ENCODE measurements around the gene PICK1.

PICK1 gene

GRCh38 chr22:38056969-38057891 is at the start of gene PICK1:
PICK1 (plus strand) TSS chr22:38057404; CDS start chr22:38057810, 406 bp downstream.
- Histone ChIP-seq H3K36me3 (ENCODE audit: control insufficient read depth, insufficient read depth, low read length) (peaks cover 18% of the 10 kb centered on the region), H3K9ac (ENCODE audit: low read depth, low read length) (peak within 1 kb of the TSS; percentile 94), H3K9me3 (ENCODE audit: control insufficient read depth, insufficient read depth, low read length) (no peaks in the 10 kb centered on the region), H3K4me3 (ENCODE audit: low read depth, low read length) (peak within 1 kb of the TSS; percentile 86), H3K4me1 (ENCODE audit: control insufficient read depth, insufficient read depth, low read length) (no peaks in the 10 kb centered on the region), H3K27me3 (ENCODE audit: control insufficient read depth, insufficient read depth, low read length) (no peaks in the 10 kb centered on the region)

DNA sequence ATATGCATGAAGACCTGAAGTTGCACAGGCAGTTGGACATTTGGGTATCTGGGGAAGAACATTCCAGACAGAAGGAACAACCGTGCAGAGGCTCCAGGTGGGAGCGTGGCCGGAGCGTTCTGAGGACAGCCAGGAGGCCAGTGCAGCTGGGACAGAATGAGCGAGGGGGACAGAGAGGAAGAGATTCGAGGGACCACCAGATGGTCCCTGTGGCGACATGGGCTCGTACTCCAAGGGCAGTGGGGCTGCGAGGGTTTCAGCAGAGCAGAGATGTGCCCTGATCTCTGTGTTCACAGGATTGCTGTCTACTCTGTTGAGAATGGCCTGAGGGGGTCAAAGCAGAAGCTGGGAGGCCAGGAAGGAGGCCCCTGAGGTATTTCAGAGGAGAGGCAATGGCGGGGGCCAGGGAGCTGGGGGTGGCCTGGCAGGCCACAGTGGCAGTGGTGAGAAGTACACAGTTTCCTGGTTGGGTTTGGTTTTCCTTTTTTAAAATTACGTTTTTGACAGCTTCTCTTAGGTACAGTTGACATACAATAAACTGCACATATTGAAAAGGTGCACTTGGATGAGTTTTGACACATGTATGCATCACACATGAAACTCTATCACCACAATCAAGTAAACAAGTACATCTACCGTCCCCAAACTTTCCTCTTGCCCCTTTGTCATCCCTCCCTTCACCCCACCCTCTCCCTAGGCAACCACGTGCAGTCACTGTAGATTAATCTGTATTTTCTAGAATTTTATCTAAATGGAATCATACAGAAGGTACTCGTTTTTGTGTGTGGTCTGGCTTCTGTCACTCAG is 48.0 kb upstream of the PICK1 start:
- Histone ChIP-seq H3K36me3 (ENCODE audit: control insufficient read depth, insufficient read depth, low read length) (no peaks in the 10 kb centered on the region), H3K9ac (ENCODE audit: low read depth, low read length) (no peak overlapping the region), H3K4me3 (ENCODE audit: low read depth, low read length) (no peak overlapping the region), H3K27me3 (ENCODE audit: control insufficient read depth, insufficient read depth, low read length) (no peaks in the 10 kb centered on the region), H3K9me3 (ENCODE audit: control insufficient read depth, insufficient read depth, low read length) (no peaks in the 10 kb centered on the region), H3K4me1 (ENCODE audit: control insufficient read depth, insufficient read depth, low read length) (no peaks in the 10 kb centered on the region)

DNA sequence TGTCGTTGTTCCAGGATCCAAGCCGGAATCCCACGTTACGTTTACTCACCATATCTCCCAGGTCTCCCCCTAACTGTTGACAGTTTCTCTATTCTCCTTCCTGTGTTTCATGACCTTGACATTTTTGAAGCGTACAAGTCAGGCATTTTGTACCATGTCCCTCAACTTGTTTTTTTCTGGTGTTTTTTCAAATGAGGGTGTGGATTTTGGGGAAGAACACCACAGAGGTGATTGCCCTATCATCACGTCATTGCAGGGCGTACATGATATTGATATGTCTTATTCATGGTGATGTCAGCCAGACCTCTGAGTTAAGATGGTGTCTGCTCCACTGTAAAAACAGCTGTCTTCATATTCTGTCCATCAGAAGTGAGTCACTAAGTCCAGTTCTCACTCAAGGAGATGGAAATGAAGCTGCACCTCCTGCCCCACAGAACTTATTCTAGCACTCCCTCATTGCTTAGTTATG is 44.6 kb upstream of the PICK1 start:
- Histone ChIP-seq H3K27me3 (ENCODE audit: control insufficient read depth, insufficient read depth, low read length) (no peaks in the 10 kb centered on the region), H3K9ac (ENCODE audit: low read depth, low read length) (no peak overlapping the region), H3K4me3 (ENCODE audit: low read depth, low read length) (no peak overlapping the region), H3K4me1 (ENCODE audit: control insufficient read depth, insufficient read depth, low read length) (peaks cover 3% of the 10 kb centered on the region), H3K9me3 (ENCODE audit: control insufficient read depth, insufficient read depth, low read length) (no peaks in the 10 kb centered on the region), H3K36me3 (ENCODE audit: control insufficient read depth, insufficient read depth, low read length) (no peaks in the 10 kb centered on the region)

- Histone ChIP-seq H3K36me3 (ENCODE audit: control insufficient read depth, insufficient read depth, low read length) (no peaks in the 10 kb centered on the region), H3K9me3 (ENCODE audit: control insufficient read depth, insufficient read depth, low read length) (no peaks in the 10 kb centered on the region), H3K27me3 (ENCODE audit: control insufficient read depth, insufficient read depth, low read length) (no peaks in the 10 kb centered on the region), H3K4me1 (ENCODE audit: control insufficient read depth, insufficient read depth, low read length) (peaks cover 3% of the 10 kb centered on the region), H3K9ac (ENCODE audit: low read depth, low read length) (no peak overlapping the region), H3K4me3 (ENCODE audit: low read depth, low read length) (no peak overlapping the region)
Observed at GRCh38 chr22:38014083-38014482, 43.1 kb upstream of the PICK1 start.

- no peaks in the 10 kb centered on the region for H3K9me3 ChIP-seq (ENCODE audit: control insufficient read depth, insufficient read depth, low read length)
- peaks cover 3% of the 10 kb centered on the region for H3K4me1 ChIP-seq (ENCODE audit: control insufficient read depth, insufficient read depth, low read length)
- no peaks in the 10 kb centered on the region for H3K27me3 ChIP-seq (ENCODE audit: control insufficient read depth, insufficient read depth, low read length)
- no peak overlapping the region for H3K4me3 ChIP-seq (ENCODE audit: low read depth, low read length)
- no peak overlapping the region for H3K9ac ChIP-seq (ENCODE audit: low read depth, low read length)
- H3K36me3 ChIP-seq (ENCODE audit: control insufficient read depth, insufficient read depth, low read length), result no peaks in the 10 kb centered on the region
Observed at GRCh38 chr22:38016182-38017151, 40.7 kb upstream of the PICK1 start.

- no peaks in the 10 kb centered on the region for H3K36me3 ChIP-seq (ENCODE audit: control insufficient read depth, insufficient read depth, low read length)
- H3K9me3 ChIP-seq (ENCODE audit: control insufficient read depth, insufficient read depth, low read length), result no peaks in the 10 kb centered on the region
- peaks cover 3% of the 10 kb centered on the region for H3K4me1 ChIP-seq (ENCODE audit: control insufficient read depth, insufficient read depth, low read length)
- H3K27me3 ChIP-seq (ENCODE audit: control insufficient read depth, insufficient read depth, low read length), result no peaks in the 10 kb centered on the region
- H3K9ac ChIP-seq (ENCODE audit: low read depth, low read length), result peak overlapping the region; percentile 24
- no peak overlapping the region for H3K4me3 ChIP-seq (ENCODE audit: low read depth, low read length)
Observed at GRCh38 chr22:38017272-38017920, 39.8 kb upstream of the PICK1 start.

- H3K9ac ChIP-seq (ENCODE audit: low read depth, low read length), result peak overlapping the region; percentile 24
- peaks cover 3% of the 10 kb centered on the region for H3K4me1 ChIP-seq (ENCODE audit: control insufficient read depth, insufficient read depth, low read length)
- no peaks in the 10 kb centered on the region for H3K27me3 ChIP-seq (ENCODE audit: control insufficient read depth, insufficient read depth, low read length)
- H3K4me3 ChIP-seq (ENCODE audit: low read depth, low read length), result no peak overlapping the region
- H3K9me3 ChIP-seq (ENCODE audit: control insufficient read depth, insufficient read depth, low read length), result no peaks in the 10 kb centered on the region
- no peaks in the 10 kb centered on the region for H3K36me3 ChIP-seq (ENCODE audit: control insufficient read depth, insufficient read depth, low read length)
Observed at GRCh38 chr22:38017939-38018885, 39.0 kb upstream of the PICK1 start.

DNA sequence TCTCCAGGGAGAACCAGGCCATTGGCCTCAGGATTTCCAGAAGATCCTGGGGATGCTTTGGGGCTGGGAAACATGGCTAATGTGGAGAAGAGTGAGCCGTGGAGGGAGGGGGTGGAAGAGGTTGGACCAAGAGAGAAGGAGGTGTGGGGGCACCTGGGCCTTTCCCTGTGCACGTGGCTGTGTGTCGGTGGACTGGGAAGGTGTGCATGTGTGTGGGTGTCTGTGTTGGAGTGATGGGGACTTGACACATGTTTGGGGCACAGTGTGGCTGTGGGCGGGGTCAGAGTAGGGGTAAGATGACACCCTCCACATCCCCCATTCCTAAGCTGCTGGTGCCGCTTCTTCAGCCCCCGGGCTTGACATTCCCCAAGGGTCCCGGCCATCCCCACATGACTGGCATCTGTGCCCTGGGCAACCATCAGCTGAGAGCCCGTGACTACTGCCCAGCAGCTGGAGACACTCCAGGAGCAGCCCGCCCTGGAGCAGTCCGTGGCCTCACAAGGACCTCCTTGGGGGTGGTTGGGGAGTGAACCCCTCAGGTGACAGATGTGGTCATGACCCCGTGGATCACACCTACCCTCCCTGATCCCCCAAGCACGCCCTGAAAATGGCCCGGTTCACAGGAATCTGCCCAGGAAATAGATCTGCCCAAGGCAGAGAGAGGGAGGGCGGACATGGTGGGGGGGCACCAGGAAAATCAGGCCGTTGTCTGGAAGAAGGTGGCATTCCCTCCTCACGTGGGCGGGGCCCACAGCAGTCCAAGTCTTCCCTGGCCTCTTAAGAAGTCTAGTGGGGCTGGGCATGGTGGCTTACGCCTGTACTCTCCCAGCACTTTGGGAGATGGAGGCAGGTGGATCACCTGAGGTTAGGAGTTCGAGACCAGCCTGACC is 38.0 kb upstream of the PICK1 start:
- Histone ChIP-seq H3K4me1 (ENCODE audit: control insufficient read depth, insufficient read depth, low read length) (peaks cover 3% of the 10 kb centered on the region), H3K27me3 (ENCODE audit: control insufficient read depth, insufficient read depth, low read length) (no peaks in the 10 kb centered on the region), H3K36me3 (ENCODE audit: control insufficient read depth, insufficient read depth, low read length) (no peaks in the 10 kb centered on the region), H3K9ac (ENCODE audit: low read depth, low read length) (no peak overlapping the region), H3K4me3 (ENCODE audit: low read depth, low read length) (no peak overlapping the region), H3K9me3 (ENCODE audit: control insufficient read depth, insufficient read depth, low read length) (no peaks in the 10 kb centered on the region)

DNA sequence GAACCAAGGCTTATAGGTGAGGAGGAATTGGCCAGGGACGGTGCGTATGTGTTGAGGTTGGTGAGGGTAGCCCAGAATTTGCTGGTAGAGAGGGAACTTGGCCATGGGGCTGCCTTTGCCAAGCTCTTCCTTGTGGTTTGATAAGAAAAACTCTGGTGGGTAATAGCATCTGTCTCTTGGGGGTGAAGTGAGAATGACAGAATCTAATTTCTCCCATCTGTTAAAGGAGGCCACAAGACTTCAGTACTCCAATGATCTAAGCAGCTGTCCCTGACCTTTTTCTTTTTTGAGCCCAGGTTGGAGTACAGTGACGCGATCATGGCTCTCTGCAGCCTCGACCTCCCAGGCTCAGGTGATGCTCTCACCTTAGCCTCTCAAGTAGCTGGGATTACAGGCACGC is 36.0 kb upstream of the PICK1 start:
- no peak overlapping the region for H3K4me3 ChIP-seq (ENCODE audit: low read depth, low read length)
- no peaks in the 10 kb centered on the region for H3K27me3 ChIP-seq (ENCODE audit: control insufficient read depth, insufficient read depth, low read length)
- H3K9ac ChIP-seq (ENCODE audit: low read depth, low read length), result no peak overlapping the region
- H3K4me1 ChIP-seq (ENCODE audit: control insufficient read depth, insufficient read depth, low read length), result no peaks in the 10 kb centered on the region
- H3K36me3 ChIP-seq (ENCODE audit: control insufficient read depth, insufficient read depth, low read length), result no peaks in the 10 kb centered on the region
- H3K9me3 ChIP-seq (ENCODE audit: control insufficient read depth, insufficient read depth, low read length), result no peaks in the 10 kb centered on the region
